ENCODE results near the gene PPP1R3F.
A peak's percentile ranks its signal among the peaks of the same experiment; 100 is the strongest.

The PPP1R3F gene

DNA sequence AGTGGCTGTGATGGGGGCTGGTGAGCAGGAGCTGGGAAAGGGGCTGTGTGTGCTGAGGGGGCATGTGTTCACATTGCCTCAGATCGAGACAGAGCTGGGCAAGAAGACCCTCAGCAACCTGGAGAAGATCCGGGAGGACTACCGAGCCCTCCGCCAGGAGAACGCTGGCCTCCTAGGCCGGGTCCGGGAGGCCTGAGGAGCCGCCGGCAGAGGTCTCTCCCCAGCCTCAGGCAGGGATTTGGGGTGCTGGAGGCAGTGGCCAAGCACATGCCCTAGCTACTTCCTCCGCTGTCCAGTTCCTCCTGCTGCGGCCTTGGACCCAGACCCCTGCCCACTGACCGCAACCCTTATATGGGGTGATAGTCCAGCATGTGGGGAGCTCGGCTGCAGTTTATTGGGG is 19.5 kb upstream of the PPP1R3F start:
- DNase-seq: no peak

DNA sequence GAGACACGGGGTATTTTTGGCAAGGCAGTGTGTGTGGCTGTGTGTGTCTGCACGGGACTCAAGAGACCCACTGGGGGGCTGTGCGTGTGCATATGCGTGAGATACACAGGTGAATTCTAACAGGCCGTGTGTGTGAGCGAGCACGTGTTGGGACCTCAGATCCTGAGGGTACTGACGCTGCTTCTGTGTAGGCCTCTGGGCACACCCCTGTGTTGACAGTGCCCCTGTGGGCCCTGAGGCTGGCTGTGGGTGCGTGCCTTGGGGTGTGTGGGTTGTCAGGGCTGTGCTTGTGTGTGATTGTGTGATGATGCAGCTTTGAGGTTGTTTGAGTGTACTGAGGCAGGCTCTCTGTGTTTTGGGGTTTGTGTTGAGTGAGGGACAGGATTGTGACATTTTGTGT is 19.0 kb upstream of the PPP1R3F start:
- no peak for DNase-seq

GRCh38 chrX:49251325-49251724 is 18.3 kb upstream of the PPP1R3F start:
- DNase-seq: no peak

- DNase-seq: no peak
Observed at GRCh38 chrX:49254639-49255038, 15.0 kb upstream of the PPP1R3F start.

DNA sequence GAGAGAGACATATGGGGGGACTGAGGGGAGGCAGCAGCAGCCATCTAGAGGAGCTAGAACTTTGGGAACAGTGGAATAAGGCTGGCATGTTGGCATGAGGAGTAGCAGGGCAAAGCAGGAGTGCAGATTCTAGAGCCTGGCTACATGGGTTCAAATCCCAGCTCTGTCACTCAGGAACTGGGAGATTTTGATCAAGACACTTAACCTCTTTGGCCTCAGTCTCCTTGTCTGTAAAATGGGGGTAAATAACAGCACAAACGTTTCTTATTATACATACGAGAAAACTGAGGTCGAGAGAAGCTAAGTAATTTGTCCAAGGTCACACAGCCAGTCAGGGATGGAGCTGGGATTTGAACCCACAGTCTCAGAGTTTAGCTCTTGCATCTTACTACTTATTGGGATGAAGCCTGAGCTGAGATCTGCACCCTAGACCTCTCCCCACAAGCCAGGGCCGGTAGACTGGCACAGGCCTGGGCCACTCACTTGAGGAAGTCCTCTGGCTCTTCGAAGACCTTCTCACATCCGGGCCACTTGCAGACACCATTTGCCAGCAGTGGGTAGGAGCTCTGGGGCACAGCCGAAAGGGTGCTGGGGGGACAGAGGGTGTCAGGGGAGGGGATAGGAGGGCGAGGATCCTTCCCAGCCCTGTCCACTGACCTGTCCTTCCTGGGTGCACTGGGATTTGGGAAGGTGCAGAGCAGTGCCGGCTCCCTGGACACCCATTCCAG is 13.2 kb upstream of the PPP1R3F start:
- DNase-seq: no peak

DNA sequence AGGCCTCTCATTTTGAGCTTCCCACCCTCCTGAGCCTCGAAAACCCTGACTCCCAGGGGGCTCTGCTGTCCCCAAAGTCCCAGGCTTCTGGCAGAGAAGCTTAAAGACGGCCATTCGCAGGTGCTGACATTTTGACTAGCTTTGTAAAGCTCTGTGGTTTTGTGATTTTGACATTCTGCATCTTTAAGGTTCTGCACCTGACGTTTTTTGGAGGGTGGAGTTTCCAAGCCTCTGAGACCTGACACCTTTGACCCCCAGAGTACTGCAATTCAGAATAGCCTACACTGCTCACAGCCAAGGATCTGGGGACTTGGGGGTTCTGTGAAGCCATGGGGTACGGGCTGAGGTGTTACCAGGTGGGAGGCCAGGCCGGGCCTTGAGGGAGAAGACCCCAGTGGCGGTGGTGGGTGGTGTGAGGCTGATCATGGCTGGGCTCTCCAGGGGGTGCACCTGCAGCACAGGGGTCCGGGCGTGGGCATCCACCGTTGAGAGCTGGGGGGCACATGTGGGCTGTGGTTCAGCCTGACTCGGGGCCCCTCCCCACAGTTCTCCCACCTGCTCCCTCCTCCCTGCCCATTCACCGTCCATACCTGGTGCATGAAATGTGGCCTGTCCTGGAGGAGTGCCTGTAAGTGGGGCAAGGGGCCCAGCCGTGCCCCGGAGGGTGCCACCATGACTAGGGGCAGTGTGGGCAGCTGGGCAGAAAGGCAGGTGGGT is 12.4 kb upstream of the PPP1R3F start:
- no peak for DNase-seq

DNA sequence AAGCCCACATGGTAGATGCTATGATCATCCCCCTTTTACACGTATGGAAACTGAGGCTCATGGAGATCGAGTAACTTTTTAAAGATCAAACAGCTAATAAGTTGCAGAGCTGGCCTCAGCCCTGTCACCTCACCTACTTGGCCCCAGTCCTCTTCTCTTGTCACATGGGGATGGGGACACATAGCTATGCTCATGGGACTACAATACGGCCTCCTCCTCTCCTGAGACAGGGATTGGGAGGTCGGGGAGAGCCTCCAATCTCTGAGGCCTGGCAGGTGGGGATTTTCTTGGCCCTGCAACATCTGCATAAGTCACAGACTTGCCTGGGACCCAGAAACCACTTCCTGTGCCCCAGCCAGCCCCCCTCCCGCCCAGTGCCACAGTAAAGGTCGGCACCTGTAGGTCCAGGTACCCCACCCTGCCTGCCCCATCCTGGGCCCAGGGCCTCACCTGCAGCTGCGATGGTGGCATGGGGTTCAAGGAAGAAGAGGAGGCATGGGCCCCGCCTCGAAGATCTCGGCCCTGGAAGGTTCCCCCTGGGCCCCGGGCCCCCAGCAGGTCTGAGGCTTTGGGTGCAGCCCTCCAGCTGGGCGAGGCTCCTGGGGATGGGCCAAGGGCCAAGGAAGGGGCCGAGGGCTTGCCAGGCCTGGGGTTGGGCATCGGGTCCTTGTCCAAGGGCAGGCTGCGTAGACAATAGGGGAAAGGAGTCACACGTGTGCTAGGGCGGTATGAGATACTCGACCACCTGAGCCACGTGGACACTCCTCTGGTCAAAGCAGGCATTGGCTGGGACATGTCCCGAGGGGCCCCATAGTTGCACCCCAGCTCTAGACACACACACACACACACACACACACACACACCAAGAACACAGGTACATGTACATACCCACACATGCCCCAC is 11.5 kb upstream of the PPP1R3F start:
- DNase-seq: peak; percentile 29

DNA sequence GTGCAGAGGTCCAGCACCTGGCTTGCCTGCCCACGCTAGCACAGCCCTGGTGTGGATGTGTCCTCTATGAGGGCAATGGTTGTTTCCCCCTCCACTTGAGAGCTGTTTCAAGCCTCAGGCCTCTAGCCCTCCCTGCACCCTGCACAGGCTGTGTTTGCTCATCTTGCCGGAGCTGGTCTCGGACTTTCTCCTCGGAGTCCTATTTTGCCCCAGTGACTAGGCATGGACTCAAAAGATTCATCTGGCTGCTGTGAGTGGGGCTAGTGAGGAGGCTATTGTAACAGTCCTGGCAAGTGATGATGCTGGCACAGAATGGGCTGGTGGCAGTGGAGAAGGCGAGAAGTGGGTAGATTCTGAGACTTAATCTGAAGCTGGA is 10.9 kb upstream of the PPP1R3F start:
- no peak for DNase-seq

- DNase-seq: no peak
Observed at GRCh38 chrX:49260221-49260985, 9.2 kb upstream of the PPP1R3F start.

- no peak for DNase-seq
Observed at GRCh38 chrX:49262603-49263002, 7.0 kb upstream of the PPP1R3F start.

- DNase-seq: no peak
Observed at GRCh38 chrX:49263631-49264030, 6.0 kb upstream of the PPP1R3F start.

DNA sequence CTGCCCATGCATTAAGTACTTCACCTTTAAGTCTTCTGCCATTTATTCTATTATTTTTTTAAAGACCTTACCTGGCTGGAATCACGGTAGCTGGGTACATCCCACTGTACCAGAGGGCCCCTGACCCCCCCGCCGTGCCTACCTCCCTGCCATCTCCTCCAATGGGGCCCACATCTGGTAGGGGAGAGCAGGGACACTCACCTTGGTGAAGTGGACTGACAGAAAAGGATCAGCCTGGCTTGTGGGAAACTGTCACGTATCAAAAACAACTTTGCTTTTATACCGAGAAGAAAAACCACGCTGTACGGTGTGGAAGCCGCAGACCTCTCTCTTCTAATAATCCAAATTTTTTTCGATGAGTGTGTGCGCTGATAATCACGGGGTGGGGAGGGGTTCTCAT is 5.1 kb upstream of the PPP1R3F start, which contains the start of gene FOXP3:
TSS of gene FOXP3 (minus strand) at position 251 of the 400 bp plus-strand sequence. CDS start 6,205 bp downstream, outside the sequence.
- DNase-seq: no peak

DNA sequence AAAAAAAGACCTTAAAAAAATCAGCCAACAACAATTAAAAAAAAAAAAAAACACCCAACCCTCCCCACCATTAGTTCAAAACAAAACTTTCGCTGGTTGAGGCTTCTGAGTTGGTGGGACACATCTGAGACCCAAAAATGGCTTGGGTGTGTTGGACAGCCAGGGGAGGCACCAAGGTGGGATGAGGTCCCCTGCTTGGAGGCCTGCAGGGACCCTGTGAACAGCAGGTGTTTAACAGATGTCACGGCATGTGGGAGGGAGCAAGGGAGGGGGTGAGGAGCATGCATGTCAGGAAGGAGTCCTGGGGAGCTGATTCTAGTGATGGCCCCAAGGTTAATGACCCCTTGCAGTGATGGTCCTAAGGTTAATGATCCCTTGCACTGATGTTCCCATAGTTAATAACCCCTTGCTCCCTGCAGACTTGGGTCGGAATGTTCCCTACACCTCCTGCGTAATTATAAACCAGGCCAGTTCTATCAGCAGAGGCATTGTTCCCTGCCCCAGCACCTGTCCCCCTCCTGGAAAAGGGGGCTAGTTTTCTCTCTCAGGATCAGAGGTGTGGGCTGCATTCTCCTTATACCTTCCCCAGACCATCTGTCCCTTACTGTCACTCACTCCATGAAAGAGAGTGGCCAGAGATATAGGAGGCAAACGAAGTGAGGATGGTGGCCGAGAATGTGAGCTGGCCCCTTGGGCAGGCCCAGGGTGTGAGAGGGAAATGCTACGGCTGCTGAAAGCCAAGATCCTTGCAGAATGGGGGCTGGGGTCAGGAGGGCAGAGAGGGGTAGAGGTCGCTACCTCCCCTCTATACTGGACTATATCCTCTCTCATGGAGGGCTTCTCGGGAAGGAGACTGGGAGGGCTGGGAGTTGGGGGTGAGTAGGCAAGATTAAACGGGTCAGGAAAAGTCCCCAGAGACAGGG is 2.8 kb upstream of the PPP1R3F start:
- DNase-seq: no peak

- no peak for DNase-seq
Observed at GRCh38 chrX:49268702-49269009, 937 bp upstream of the PPP1R3F start.

DNA sequence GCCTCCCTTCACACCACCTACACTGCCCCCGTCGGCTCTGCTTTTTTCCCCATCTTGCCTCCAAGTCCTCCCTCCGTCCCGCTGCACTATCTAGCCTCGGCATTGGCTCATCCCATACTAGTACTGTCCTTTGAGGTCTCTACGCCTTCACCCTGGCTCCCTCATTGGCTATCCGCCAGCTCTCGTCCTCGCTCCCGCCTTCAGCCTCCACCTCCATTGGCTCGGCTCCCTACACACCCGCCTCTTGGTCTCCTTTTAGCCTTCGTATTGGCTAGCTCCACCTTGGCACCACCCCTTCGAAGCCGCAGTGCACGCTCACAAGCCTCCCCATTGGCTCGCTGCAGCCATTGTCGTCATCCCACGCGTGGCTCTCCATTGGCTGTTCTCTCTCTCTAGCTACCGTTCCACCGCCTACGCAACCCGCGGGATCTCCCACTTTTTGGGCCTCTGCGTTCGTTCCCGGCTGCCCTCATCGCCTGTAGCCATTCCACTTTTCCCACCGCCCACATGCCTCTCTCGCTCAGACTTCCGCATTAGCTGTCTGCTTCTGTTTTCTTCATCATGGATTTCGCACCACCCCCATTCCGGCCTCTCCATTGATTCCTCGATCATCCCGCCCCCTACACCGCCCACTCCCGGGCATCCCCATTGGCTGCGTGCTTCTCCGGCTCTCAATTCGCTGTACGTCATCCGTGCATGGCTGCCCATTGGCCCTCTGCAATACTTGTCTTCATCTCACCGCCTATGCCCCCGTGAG is 405 bp upstream of the PPP1R3F start:
- peak; percentile 97 for DNase-seq

DNA sequence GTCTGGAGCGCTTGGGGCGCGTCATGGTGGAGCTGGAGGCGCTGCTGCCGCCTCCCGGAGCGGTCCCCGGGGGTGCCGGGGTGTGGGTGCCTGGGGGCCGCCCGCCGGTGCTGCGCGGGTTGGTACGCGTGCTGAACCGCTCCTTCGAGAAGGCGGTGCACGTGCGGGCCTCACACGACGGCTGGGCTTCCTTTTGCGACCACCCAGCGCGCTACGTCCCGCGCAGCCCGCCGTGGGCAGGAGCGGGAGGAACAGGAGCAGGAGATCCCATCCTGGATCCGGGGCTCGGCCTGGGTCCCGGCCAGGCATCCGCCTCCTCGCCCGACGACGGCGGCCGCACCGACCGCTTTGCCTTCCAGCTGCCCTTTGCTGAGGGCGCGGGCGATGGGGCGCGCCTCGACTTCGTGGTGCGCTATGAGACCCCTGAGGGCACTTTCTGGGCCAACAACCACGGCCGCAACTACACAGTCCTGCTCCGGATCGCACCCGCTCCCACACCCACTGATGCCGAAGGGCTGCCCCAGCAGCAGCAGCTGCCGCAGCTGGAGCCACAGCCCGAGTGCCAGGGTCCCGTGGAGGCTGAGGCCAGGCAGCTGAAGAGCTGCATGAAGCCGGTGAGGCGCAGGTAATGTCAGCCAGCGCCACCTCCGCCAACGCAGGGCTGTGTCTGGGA is 792 bp downstream of the PPP1R3F start:
- no peak for DNase-seq

DNA sequence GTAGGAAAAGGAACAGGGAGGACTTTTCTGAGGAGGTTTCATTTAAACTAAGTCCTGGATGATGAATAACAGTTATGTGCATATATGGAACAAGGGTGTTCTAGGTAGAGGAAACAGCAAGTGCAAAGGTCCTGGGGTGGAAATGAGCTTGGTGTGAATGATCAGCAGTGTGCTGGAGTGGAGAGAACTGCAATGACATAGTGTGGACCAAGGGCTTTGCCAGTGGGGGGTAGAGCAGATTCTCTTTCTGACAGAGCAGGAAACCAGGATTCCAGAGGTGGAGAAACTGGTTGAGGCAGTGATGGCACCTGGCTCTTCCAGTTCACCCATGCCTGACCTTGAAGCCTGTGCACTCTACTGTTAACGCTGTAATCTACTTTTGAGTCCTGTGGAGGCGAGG is 1.7 kb downstream of the PPP1R3F start:
- DNase-seq: no peak

DNA sequence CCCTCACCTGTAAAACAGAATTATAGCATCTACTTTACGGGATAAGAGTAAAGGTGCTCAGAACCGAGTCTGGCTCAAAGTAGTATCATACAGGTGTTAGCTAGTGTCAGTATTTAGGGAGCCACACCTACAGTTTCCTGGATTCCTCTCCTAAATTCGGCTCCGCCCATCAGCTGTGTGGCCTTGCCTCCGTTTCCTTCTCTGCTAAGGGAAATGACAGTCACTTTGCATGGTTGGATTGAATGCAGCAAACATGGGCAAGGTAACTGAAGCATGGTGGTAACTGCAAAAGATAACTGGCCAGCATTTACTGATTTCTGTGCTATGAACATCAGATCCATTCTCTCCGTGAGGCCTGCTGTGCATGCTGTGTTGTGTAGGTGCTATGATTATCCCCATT is 2.8 kb downstream of the PPP1R3F start:
- peak; percentile 39 for DNase-seq

- peak; percentile 75 for DNase-seq
Observed at GRCh38 chrX:49273181-49273727, 3.7 kb downstream of the PPP1R3F start.

DNA sequence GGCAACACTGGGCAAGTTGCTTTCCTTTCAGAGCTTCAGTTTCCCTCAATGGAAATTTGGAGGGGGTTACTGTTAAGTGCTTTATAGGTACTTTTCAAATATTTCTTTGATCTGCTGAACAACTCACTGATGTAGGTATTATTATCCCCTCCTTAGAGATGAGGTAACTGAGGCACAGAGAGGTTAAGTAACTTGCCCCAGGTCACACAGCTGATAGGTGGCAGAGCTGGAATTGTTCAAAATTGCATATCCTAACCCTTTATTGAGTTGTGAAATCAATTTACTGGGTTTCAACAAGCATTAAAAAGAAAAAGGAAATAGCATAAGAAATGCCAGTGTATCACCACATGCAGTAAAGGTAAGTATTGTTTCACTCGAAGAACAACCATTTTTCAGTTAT is 6.6 kb downstream of the PPP1R3F start:
- DNase-seq: no peak
